ENCODE data around the gene CYP1A1. TPM values are rescaled to one million over a fixed set of nuclear protein-coding genes. Genes with fewer than 3 reads are reported as not detected.

The CYP1A1 gene
- 0.64 and 3.4 TPM in 2 replicates for total RNA-seq

GRCh38 chr15:74725225-74725774, at the start of gene CYP1A1:
CYP1A1 (minus strand) TSS chr15:74725528; CDS start chr15:74723097, 2,431 bp downstream.

GRCh38 chr15:74748322-74748946, 23.1 kb upstream of the CYP1A1 start, which contains the start of gene CYP1A2:
CYP1A2 (plus strand) TSS chr15:74748845; CDS start chr15:74749739, 894 bp downstream.

GRCh38 chr15:74695597-74696397, 29.5 kb downstream of the CYP1A1 start, which contains the start of gene EDC3:
EDC3 (minus strand) TSS chr15:74696024; CDS start chr15:74675124, 20,900 bp downstream.

Other genes starting within 250 kb of the CYP1A1 start
- 2.8 and 5.1 TPM in 2 replicates for gene ARID3B, start 184.3 kb downstream of the CYP1A1 start, total RNA-seq
- 47.3 and 85.8 TPM in 2 replicates for gene CLK3, start 109.7 kb downstream of the CYP1A1 start, total RNA-seq
- gene EDC3, start 29.5 kb downstream of the CYP1A1 start, total RNA-seq, result 4.0 and 4.3 TPM in 2 replicates
- not detected in 2 replicates for gene CYP1A2, start 23.3 kb upstream of the CYP1A1 start, total RNA-seq
- 22.4 and 30.1 TPM in 2 replicates for gene CSK, start 56.6 kb upstream of the CYP1A1 start, total RNA-seq
- 0.21 TPM in 1 of 2 replicates, not detected in the other for gene LMAN1L, start 87.3 kb upstream of the CYP1A1 start, total RNA-seq
- not detected in 2 replicates for gene CPLX3, start 101.1 kb upstream of the CYP1A1 start, total RNA-seq
- gene ULK3, start 117.6 kb upstream of the CYP1A1 start, total RNA-seq, result 16.9 and 21.5 TPM in 2 replicates
- 24.3 and 37.5 TPM in 2 replicates for gene SCAMP2, start 147.8 kb upstream of the CYP1A1 start, total RNA-seq
- gene MPI, start 164.5 kb upstream of the CYP1A1 start, total RNA-seq, result 26.2 and 78.8 TPM in 2 replicates
- 60.2 and 75.5 TPM in 2 replicates for gene FAM219B, start 181.3 kb upstream of the CYP1A1 start, total RNA-seq
- 40.0 and 46.5 TPM in 2 replicates for gene COX5A, start 212.5 kb upstream of the CYP1A1 start, total RNA-seq
- gene RPP25, start 231.2 kb upstream of the CYP1A1 start, total RNA-seq, result 6.5 and 15.8 TPM in 2 replicates

All from tracheal epithelial cell (primary cell).